ENCODE measurements around the gene FAM98C.

DNA sequence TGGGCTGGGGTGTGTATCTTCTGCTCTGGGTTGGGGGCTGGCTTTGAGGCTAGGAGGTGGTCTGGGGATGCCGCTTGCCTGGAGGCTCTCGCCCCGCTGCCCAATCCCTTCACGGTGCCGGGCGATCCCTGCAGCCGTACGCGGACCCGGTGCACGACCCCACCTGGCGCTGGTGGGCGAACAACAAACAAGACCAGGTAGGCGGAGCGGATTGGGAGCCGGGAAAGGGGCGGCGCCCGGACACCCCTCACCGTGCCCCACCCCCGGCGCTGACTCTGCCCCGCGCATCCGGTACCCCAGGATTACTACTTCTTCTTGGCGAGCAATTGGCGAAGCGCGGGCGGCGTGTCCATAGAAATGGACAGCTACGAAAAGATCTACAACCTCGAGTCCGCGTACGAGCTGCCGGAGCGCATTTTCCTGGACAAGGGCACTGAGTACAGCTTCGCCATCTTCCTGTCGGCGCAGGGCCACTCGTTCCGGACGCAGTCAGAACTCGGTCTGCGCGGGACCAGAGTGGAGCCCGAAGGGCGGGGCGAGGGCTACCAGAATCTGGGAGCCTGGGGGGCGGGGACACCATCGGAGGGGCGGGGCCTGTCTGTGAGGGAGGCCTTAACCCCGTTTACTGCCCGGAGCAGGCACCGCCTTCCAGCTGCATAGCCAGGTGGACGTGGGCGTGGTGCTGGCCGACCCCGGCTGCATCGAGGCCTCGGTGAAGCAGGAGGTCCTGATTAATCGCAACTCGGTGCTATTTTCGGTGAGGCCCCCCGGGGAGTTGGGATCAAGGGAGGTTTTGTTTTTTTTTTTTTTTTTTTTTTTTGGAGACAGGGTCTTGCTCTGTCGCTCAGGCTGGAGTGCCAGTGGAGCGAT lies 40.6 kb upstream of the FAM98C start:
- TF ChIP-seq POLR2AphosphoS5 (IDR thresholded peaks at IDR 0.05; ENCODE audit: low read depth, low read length) (no peak), POLR2A (IDR thresholded peaks at IDR 0.05; ENCODE audit: low read depth, low read length) (no peak), TAF1 (IDR thresholded peaks at IDR 0.05; ENCODE audit: low read depth, low read length) (no peak), SPI1 (IDR thresholded peaks at IDR 0.05; ENCODE audit: low read depth, low read length) (no peak), POU2F2 (IDR thresholded peaks at IDR 0.05; ENCODE audit: low read depth, low read length) (no peak), PAX5 (IDR thresholded peaks at IDR 0.05; ENCODE audit: insufficient read depth, low read length, severe bottlenecking) (no peak)

Data from GM12891 (cell line).